DND-41 (cell line): ENCODE data around the gene TNFSF13B.

Experiments
- ATAC-seq: fragments of 200-7000 bp; cut with Tn5 transposase; 3 replicates; pipeline ENCODE4 v1.9.1; 2021; ENCODE audit warnings: low read depth; ENCODE audit not compliant: insufficient read depth
- DNase-seq: peaks from one replicate; pipeline ENCODE4 v3.0.0-alpha.2; 2020
- H2AFZ ChIP-seq: 2 replicates; pipeline ENCODE4 v1.6.0; 2012; ENCODE audit warnings: low read depth, low read length
- H3K27ac ChIP-seq: 2 replicates; pipeline ENCODE4 v1.5.1; 2012; ENCODE audit warnings: low read length, inconsistent platforms
- H3K27me3 ChIP-seq: fragments of 200-600 bp; sonication (generic); 2 replicates; pipeline ENCODE4 v1.6.0; 2012; ENCODE audit warnings: low read length, mild to moderate bottlenecking, inconsistent platforms; ENCODE audit not compliant: insufficient read depth, poor library complexity
- H3K36me3 ChIP-seq: 2 replicates; pipeline ENCODE4 v1.5.1; 2012; ENCODE audit warnings: low read length, inconsistent platforms; ENCODE audit not compliant: insufficient read depth
- H3K4me1 ChIP-seq: 2 replicates; pipeline ENCODE4 v1.5.1; 2012; ENCODE audit warnings: mild to moderate bottlenecking, low read length; ENCODE audit not compliant: insufficient read depth
- H3K4me2 ChIP-seq: 2 replicates; pipeline ENCODE4 v1.6.0; 2012; ENCODE audit warnings: mild to moderate bottlenecking, moderate library complexity, low read length, inconsistent platforms; ENCODE audit not compliant: insufficient read depth
- H3K4me3 ChIP-seq, 2 experiments: fragments of 200-600 bp in 1 of 2; shearing (Covaris generic) in 1 of 2; 2 replicates each; pipeline ENCODE4 v1.5.1; 2012 to 2016; ENCODE audit warnings: inconsistent platforms in 2 of 2, low read length in 2 of 2, mild to moderate bottlenecking in 2 of 2, low read depth in 1 of 2, moderate library complexity in 1 of 2
- H3K79me2 ChIP-seq: 2 replicates; pipeline ENCODE4 v1.6.0; 2012; ENCODE audit warnings: low read length, inconsistent platforms; ENCODE audit not compliant: insufficient read depth
- H3K9ac ChIP-seq: 2 replicates; pipeline ENCODE4 v1.6.0; 2012; ENCODE audit warnings: low read depth, mild to moderate bottlenecking, inconsistent platforms, low read length, moderate library complexity
- H3K9me3 ChIP-seq: 2 replicates; pipeline ENCODE4 v1.5.1; 2012; ENCODE audit warnings: low read length, moderate library complexity, mild to moderate bottlenecking, inconsistent platforms; ENCODE audit not compliant: insufficient read depth, severe bottlenecking
- H4K20me1 ChIP-seq: 2 replicates; pipeline ENCODE4 v1.6.0; 2012; ENCODE audit warnings: low read length; ENCODE audit not compliant: insufficient read depth
- CTCF ChIP-seq: IDR thresholded peaks from 2 replicates; pipeline ENCODE4 v1.5.1; 2012; ENCODE audit warnings: borderline replicate concordance, low read length, moderate library complexity, mild to moderate bottlenecking; ENCODE audit not compliant: poor library complexity, severe bottlenecking; ENCODE audit errors: extremely low read depth
- EZH2 ChIP-seq: IDR thresholded peaks from 3 replicates; pipeline ENCODE4 v1.6.1; 2012; ENCODE audit warnings: borderline replicate concordance, low read depth, mild to moderate bottlenecking, moderate library complexity, low read length, inconsistent platforms; ENCODE audit not compliant: severe bottlenecking

TNFSF13B gene

DNA sequence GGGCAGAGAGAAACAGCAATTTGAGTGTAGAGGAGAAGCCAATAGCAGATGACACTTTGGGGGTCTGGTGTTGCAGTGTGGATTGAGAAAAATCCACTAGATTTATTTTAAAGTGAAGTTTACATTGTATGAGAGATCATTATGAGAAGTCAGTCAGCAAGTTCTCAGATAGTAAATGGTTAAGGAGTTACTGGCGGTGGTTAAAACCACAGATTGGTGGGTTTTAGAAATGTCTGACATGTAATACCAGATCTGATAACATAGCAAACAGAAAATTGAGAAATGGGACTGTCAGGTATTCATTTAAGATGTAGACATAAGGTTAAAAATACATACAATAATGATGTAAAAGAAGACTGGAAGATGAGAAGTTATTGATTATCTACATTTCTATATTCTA lies 44.1 kb upstream of the TNFSF13B start:
- Histone ChIP-seq H3K36me3 (peaks cover 14% of the 10 kb centered on the region; the same call in 1 of the 2 replicates), H3K27ac (no peak overlapping the region), H2AFZ (no peak overlapping the region), H3K27me3 (no peaks in the 10 kb centered on the region), H3K9me3 (no peaks in the 10 kb centered on the region), H4K20me1 (peaks cover 58% of the 10 kb centered on the region), H3K4me1 (peaks cover 22% of the 10 kb centered on the region), H3K79me2 (peaks cover 87% of the 10 kb centered on the region), H3K4me2 (no peak overlapping the region), H3K4me3 (no peak overlapping the region), H3K9ac (no peak overlapping the region)
- ATAC-seq = peak; percentile 80
- TF ChIP-seq EZH2 (no peak), CTCF (no peak)
- DNase-seq = no peak

GRCh38 chr13:108226184-108226583 lies 43.3 kb upstream of the TNFSF13B start:
- H3K79me2 ChIP-seq = peaks cover 80% of the 10 kb centered on the region
- H4K20me1 ChIP-seq = peaks cover 54% of the 10 kb centered on the region
- peaks cover 17% of the 10 kb centered on the region; the same call in 1 of the 2 replicates for H3K36me3 ChIP-seq
- ATAC-seq (no peak), DNase-seq (no peak)
- H2AFZ ChIP-seq = no peak overlapping the region
- no peak overlapping the region for H3K27ac ChIP-seq
- no peaks in the 10 kb centered on the region for H3K27me3 ChIP-seq
- TF ChIP-seq CTCF (no peak), EZH2 (no peak)
- H3K9me3 ChIP-seq = no peaks in the 10 kb centered on the region
- no peak overlapping the region for H3K4me3 ChIP-seq
- no peak overlapping the region for H3K9ac ChIP-seq
- no peak overlapping the region for H3K4me2 ChIP-seq
- H3K4me1 ChIP-seq = peaks cover 14% of the 10 kb centered on the region

DNA sequence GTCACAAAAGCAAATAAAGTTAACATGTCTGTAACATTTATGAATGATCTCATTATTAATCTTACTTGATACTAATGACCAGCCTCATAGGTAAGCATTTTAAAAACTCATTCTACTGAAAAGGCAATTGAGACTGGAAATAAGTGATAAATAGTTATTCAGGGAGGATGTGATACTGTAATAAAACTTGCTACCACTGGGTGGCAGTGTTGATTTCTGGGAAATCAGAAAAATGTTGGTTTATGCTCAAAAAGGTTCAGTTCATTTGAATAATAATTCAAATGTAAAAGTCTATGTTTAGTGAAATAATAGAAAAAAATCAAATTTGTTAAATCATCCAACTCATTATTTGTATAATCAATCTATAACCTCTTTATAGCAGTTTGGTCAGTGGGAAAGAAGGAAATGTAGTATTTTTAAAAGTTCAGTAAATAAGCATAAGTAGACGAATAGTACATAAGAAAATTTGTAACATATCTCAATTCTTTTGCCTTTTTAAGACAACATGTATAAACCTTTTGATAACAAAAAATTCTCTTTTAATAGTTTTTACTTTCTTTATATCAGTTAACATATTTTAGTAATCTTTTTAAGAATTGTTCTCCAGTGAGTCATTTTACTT lies 41.8 kb upstream of the TNFSF13B start:
- Histone ChIP-seq H3K27me3 (no peaks in the 10 kb centered on the region), H3K79me2 (peaks cover 65% of the 10 kb centered on the region), H3K4me3 (no peak overlapping the region), H3K9me3 (no peaks in the 10 kb centered on the region), H3K36me3 (peaks cover 17% of the 10 kb centered on the region; the same call in 1 of the 2 replicates), H3K9ac (no peak overlapping the region), H4K20me1 (peaks cover 51% of the 10 kb centered on the region), H3K4me1 (peaks cover 9% of the 10 kb centered on the region), H2AFZ (no peak overlapping the region), H3K4me2 (no peak overlapping the region), H3K27ac (no peak overlapping the region)
- DNase-seq (peak; percentile 27), ATAC-seq (peak; percentile 49; the same call in 1 of the 3 replicates)
- peak; percentile 81 for TF ChIP-seq CTCF
- no peak for TF ChIP-seq EZH2

- H3K36me3 ChIP-seq = peaks cover 17% of the 10 kb centered on the region; the same call in 1 of the 2 replicates
- H3K9me3 ChIP-seq = no peaks in the 10 kb centered on the region
- H3K4me2 ChIP-seq = no peak overlapping the region
- TF ChIP-seq EZH2 (no peak), CTCF (no peak)
- H3K27me3 ChIP-seq = no peaks in the 10 kb centered on the region
- H3K4me1 ChIP-seq = peaks cover 4% of the 10 kb centered on the region; the same call in 1 of the 2 replicates
- DNase-seq (no peak), ATAC-seq (no peak)
- peaks cover 39% of the 10 kb centered on the region for H3K79me2 ChIP-seq
- H2AFZ ChIP-seq = no peak overlapping the region
- no peak overlapping the region for H3K9ac ChIP-seq
- H3K27ac ChIP-seq = no peak overlapping the region
- H4K20me1 ChIP-seq = peaks cover 34% of the 10 kb centered on the region
- no peak overlapping the region for H3K4me3 ChIP-seq
These were observed 39.1 kb upstream of the TNFSF13B start for GRCh38 chr13:108230377-108230776.
